GM19324 (cell line): ENCODE data around the gene QPCT.
A peak's percentile ranks its signal among the peaks of the same experiment; 100 is the strongest.
"Not testable (repeated sequence)": the region's sequence is repeated elsewhere in the genome, so short reads cannot be mapped to it uniquely, and the experiment has no call there.

ENCODE experiments used
- ATAC-seq: cut with Tn5 transposase; IDR thresholded peaks from one replicate; pipeline ENCODE4 v1.9.1; 2021; ENCODE audit warnings: mild to moderate bottlenecking, moderate library complexity; ENCODE audit not compliant: unreplicated experiment, low FRiP score

The QPCT gene

GRCh38 chr2:37357069-37357468 is 12.6 kb downstream of the QPCT start:
- no peak for ATAC-seq

- no peak for ATAC-seq
These were observed 13.1 kb downstream of the QPCT start for GRCh38 chr2:37357530-37357929.

- no peak for ATAC-seq
These were observed 14.0 kb downstream of the QPCT start for GRCh38 chr2:37358466-37358865.

- ATAC-seq = no peak
These were observed 16.9 kb downstream of the QPCT start for GRCh38 chr2:37361216-37361815.

DNA sequence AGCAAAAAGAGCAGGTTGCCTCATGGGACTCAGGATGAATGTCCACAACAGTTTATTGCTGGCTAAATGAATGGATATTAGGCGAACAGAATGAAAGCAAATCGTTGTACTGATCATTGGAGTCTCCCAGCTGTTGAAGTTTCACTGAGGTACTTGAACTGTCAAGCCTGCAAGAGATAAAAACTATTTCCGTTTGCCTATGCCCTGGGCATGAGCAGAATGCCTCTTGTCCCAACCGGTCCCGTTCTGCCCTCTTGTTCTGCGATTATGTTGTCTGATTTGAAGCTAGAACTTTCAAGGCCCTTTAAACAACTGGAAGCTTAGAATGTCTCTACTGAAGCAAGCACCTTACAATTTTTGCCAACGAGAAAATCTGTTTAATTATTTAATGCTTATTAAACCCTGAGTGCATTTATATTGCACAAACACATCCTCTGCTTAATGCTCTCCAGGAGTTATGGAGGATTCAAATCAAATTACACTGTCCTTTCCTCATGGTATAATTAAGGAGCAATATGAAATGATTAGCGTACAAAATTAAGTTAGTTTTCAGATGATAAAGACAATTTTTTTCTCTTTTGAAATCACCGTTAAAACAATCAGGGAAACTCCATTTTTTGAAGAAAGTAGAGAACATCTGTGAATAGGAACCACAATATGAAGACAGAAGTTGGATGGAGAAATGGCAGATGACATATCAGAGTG is 17.7 kb downstream of the QPCT start:
- no peak for ATAC-seq

DNA sequence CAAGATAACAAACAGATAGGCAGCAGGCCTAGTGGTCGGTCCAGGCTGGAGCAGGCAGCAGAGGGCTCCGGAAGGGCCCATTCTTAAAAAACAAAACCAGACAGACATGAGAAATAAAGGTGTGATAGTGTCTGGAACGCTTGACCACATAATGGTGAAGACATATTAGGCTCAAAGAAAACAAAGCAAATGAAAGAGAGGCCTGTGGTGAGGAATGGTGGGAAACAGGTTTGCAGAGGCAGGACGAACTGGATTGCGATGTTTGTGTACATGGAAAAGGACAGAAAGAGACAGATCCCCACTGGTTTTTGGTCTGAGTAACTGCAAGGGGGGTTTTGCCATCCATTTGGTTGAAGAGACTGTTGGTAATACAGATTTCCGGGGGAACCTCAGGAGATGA is 19.9 kb downstream of the QPCT start:
- ATAC-seq = no peak

GRCh38 chr2:37365669-37366068 is 21.2 kb downstream of the QPCT start:
- ATAC-seq = no peak

DNA sequence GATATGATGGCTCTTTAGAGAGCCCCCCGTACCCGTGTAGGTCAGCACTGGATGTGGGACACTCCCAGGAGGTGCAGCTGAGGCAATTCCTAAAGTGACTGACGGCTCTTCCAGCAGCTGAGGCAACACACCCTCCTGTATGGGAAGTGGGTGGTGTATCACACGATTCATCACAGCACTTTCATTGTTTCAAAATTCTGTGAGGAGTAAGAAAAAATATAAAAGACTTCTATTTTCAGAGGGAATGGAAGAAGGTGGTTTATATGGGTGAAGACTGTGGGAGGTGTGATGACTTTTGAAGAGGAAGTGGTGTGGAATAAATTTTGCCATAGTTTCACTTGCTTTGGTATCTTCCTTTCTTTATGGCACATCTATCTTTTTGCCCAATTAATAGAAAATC is 22.3 kb downstream of the QPCT start:
- no peak for ATAC-seq

DNA sequence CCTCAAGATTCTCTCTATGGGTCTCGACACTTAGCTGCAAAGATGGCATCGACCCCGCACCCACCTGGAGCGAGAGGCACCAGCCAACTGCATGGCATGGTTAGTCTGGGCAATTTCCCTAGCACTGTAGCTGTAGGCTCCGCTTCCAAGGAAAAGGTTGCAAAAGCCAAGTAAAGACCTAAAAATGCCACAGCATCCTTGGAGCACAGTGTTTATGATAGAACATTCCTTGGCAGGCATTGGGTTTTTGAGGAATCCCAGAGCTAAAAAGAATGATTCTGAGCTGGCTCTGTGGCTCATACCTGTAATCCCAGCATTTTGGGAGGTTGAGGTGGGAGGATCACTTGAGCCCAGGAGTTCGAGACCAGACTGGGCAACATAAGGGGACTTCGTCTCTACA is 22.9 kb downstream of the QPCT start:
- no peak for ATAC-seq

GRCh38 chr2:37367984-37368383 is 23.6 kb downstream of the QPCT start:
- no peak for ATAC-seq

DNA sequence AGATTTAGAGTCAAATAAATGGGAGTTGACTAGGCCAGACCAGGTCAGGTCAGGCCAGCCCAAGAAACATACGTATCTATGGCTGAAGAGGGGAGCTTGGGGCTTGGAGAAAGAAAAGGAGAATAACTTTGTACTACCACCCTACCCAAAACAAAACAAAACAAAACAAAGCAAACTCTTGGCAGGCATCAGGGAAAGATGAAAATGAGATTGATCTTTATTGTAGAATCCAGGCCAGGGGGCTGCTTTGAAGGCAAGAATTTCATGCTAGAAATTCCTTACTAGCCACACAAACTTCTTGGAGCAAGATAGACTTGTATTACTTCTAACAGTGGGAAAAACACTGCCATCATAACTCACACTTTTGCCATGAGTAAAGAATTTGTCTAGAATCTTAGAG is 26.2 kb downstream of the QPCT start:
- no peak for ATAC-seq

DNA sequence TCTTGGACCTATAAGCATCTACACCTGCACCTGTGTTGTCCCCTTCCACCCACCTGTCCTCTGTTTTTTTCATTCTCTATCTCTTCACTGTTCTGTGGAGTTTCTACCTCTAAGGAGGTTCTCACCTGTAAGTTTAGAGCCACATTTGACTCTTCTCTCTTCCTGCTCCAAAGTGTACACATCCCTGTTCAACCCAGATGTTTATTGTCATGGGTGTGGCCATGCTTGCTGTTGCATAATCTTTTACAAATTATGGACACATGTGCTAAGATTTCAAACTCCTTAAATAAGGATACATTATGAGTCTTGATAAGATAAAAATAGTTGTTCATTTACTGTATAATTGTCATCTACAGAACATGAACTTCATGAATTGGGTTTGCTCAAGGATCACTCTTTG is 27.6 kb downstream of the QPCT start:
- ATAC-seq = no peak

- peak; percentile 11 for ATAC-seq
These were observed 31.4 kb downstream of the QPCT start for GRCh38 chr2:37375741-37376288.

DNA sequence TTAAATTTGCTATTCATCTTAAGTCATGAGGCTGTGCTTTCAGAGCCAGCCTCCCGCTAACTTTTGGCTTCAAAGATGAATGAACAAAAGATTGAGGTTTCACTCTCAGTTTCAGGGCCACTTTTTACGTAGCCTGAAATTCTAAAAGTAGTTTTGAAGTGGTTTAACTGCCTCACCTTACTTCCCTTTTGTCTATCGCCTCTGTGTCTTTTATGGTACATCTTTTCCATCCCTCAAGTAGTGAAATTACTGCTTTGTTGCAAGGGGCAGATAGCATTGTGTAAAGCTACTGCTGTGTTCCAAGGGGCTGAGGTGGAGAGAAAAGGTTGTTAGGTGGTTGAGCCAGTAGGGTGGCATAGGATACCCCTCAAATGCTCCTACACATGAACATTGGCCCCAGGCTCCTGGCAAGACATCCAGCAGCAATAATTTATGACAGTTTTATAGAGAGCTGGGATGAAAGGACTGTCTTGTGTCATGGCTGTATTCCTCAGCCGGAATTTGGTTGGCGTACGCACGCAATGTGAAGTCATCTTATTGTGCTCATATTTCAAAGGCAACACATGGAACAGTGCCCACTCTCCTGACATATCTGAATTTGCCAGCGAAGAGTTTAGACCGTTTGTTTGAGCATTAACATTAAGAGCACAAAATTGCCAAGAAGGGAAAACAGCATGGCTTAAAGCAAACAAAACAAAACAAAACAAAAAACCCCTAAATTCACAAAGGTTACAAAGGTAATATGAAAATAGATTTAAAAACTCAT is 32.2 kb downstream of the QPCT start:
- ATAC-seq = peak; percentile 87

DNA sequence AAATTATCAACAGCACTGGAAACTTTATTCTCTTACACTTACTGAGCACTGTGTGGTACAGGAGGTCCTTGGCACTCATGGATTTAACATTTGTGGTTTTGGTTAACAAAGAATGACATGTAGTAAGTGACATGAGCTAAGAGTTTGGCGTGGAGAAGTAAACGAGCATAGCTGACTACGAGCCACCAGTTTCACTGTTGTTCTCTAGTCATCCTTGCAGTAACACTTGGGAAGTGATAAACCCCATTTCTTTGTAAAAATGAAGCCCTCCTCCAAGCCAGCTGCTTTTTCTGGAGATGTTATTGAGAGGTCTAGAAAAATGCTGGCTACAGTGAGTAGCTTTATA is 32.7 kb downstream of the QPCT start:
- no peak for ATAC-seq

- no peak for ATAC-seq
These were observed 34.0 kb downstream of the QPCT start for GRCh38 chr2:37378411-37378810.

DNA sequence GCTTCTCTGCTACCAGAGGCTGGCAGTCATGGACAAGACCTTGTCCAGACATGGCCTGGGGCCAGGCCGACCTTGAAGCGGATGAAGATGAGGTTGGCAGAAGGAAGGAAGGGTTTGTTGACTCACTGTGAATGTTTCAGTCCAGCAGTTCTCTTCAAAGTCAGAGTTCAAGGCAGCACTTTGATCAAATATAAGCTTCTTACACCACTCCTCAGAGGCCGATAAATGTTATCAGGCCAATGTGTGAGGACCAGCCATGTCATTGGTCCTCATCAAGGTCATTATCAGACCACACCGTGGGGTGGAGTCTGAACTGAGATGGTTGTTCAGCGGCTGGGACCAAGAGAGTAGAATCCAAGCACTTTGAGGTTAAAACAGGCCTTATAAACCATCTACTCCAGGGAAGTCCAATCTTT is 35.5 kb downstream of the QPCT start:
- no peak for ATAC-seq

DNA sequence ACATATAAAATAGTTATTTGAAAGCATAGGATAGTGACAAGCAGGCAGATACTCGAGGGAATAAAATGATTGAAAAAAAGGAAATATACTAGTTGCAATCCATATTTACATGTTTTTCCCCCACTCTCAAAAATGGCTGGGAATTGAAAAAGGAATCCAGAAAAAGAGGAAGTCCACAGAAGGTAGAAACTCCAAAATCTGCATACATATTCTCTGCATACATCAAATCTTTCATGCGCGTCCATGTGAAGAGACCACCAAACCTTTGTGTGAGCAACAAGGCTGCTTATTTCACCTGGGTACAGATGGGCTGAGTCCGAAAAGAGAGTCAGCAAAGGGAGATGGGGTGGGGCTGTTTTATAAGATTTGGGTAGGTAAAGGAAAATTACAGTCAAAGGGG is 36.4 kb downstream of the QPCT start:
- not testable (repeated sequence) for ATAC-seq

DNA sequence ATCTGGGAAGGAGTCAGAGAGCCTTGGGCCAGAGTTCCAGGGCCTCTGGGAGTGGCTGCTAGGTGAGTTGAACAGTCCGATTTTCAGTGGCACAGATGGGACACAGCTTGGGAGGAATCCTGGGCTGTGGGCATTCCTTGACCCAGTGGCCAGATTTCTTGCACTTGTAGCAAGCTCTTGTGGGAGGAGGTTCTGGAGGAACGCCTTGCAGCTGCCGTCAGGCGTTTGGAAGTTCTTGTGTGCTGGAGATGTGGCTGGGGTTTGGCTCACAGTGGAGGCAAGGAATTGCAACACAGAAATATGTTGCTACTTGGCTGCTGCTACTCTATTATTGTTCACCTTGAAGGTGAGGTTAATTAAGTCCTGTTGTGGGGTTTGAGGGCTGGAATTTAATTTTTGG is 39.8 kb downstream of the QPCT start:
- ATAC-seq = not testable (repeated sequence)

- no peak for ATAC-seq
These were observed 42.9 kb downstream of the QPCT start for GRCh38 chr2:37387148-37387835.

GRCh38 chr2:37388074-37388473 is 43.6 kb downstream of the QPCT start:
- ATAC-seq = no peak
